ENCODE results near the gene NOL4L. TPM values are rescaled to one million over a fixed set of nuclear protein-coding genes. Genes with fewer than 3 reads are reported as not detected.

NOL4L gene
- total RNA-seq, 1 experiment from 2014 or later, result 31.7 TPM

- Histone ChIP-seq H2BK12ac (ENCODE audit: insufficient read length, low read depth, low read length) (no peak overlapping the region), H3K27ac (ENCODE audit: insufficient read length, low read depth, low read length) (no peak overlapping the region), H3K56ac (ENCODE audit: insufficient read length, low read depth, low read length) (no peak overlapping the region), H2BK15ac (ENCODE audit: low read depth, low read length) (no peak overlapping the region), H3K9ac (ENCODE audit: extremely low read depth, insufficient read length, low read length) (no peak overlapping the region), H2BK5ac (ENCODE audit: insufficient read length, low read length) (no peak overlapping the region), H3K9me3 (ENCODE audit: control insufficient read depth, low read depth, low read length) (no peaks in the 10 kb centered on the region), H3K14ac (ENCODE audit: insufficient read depth, low read length) (no peak overlapping the region), H3K4me2 (ENCODE audit: insufficient read depth, insufficient read length, low read length) (no peak overlapping the region), H4K20me1 (ENCODE audit: control insufficient read depth, insufficient read depth, insufficient read length) (peaks cover 2% of the 10 kb centered on the region), H2AFZ (ENCODE audit: low read length) (no peak overlapping the region), H3K18ac (ENCODE audit: insufficient read length, low read depth, low read length) (no peak overlapping the region), H2BK20ac (ENCODE audit: low read depth, low read length, poor library complexity, severe bottlenecking) (no peak overlapping the region), H4K91ac (ENCODE audit: insufficient read length, low read depth, low read length) (no peak overlapping the region), H2AK5ac (ENCODE audit: insufficient read length, low read length) (no peak overlapping the region), H2BK120ac (ENCODE audit: low read depth, low read length, poor library complexity, severe bottlenecking) (no peak overlapping the region), H3T11ph (ENCODE audit: low read length) (no peak overlapping the region), H3K23ac (ENCODE audit: insufficient read length, low read depth, low read length) (no peak overlapping the region), H3K4ac (ENCODE audit: low read depth, low read length) (no peak overlapping the region), H3K23me2 (ENCODE audit: insufficient read length, low read depth, low read length, poor library complexity, severe bottlenecking) (no peaks in the 10 kb centered on the region), H3K79me1 (ENCODE audit: insufficient read depth, low read depth, low read length, poor library complexity, severe bottlenecking) (no peaks in the 10 kb centered on the region), H3K27me3 (ENCODE audit: insufficient read depth, low read length) (no peaks in the 10 kb centered on the region), H4K8ac (replicated peaks; ENCODE audit: insufficient read length, low read depth, low read length) (no peak overlapping the region), H4K5ac (ENCODE audit: insufficient read length, low read depth, low read length) (no peak overlapping the region), H3K79me2 (ENCODE audit: insufficient read depth, low read length) (no peaks in the 10 kb centered on the region), H3K4me1 (ENCODE audit: insufficient read depth, low read length) (no peaks in the 10 kb centered on the region)
- no peak overlapping the region for H3K4me3 Mint-ChIP-seq
- H3K9me3 Mint-ChIP-seq, result no peaks in the 10 kb centered on the region; a peak in 1 of 5 replicates
- no peaks in the 10 kb centered on the region; a peak in 1 of 7 replicates for H3K36me3 Mint-ChIP-seq (ENCODE audit: insufficient read depth in 1 of 3, low read depth in 3 of 3)
- H3K27me3 Mint-ChIP-seq (ENCODE audit: low read depth), result peaks cover 30% of the 10 kb centered on the region
- H3K27ac Mint-ChIP-seq, result peak overlapping the region in 1 of 3 experiments; percentile 22; a peak in 2 of 7 replicates
- DNase-seq, result no peak
- no CpG with 5 or more reads among the region's 13 CpGs for WGBS (ENCODE audit: extremely low coverage, insufficient read length, low lambda C conversion rate)
- peaks cover 37 to 46% of the 10 kb centered on the region in 2 experiments for H3K4me1 Mint-ChIP-seq
- no peak for TF ChIP-seq CTCF (conservative IDR thresholded peaks at IDR 0.05)
Measured at GRCh38 chr20:32558526-32558925, 26.6 kb downstream of the NOL4L start.
